Endothelial cell (in vitro differentiated cells): ENCODE data around the gene PTPRN2. TPM values are rescaled to one million over a fixed set of nuclear protein-coding genes. Genes with fewer than 3 reads are reported as not detected.

Experiments
- DNase-seq: peaks from one replicate; pipeline ENCODE4 v3.0.0; 2021; ENCODE audit warnings: low spot score
- H3K27ac Mint-ChIP-seq: one replicate; pipeline ENCODE4 v1.8.0; 2021; ENCODE audit warnings: mixed read lengths, inconsistent platforms; ENCODE audit not compliant: unreplicated experiment
- H3K27me3 Mint-ChIP-seq: one replicate; pipeline ENCODE4 v1.8.0; 2021; ENCODE audit warnings: mild to moderate bottlenecking, moderate library complexity, mixed read lengths, inconsistent platforms; ENCODE audit not compliant: unreplicated experiment
- H3K36me3 Mint-ChIP-seq: one replicate; pipeline ENCODE4 v1.8.0; 2021; ENCODE audit warnings: mild to moderate bottlenecking, low read depth, mixed read lengths, inconsistent platforms; ENCODE audit not compliant: unreplicated experiment
- H3K4me1 Mint-ChIP-seq: one replicate; pipeline ENCODE4 v1.8.0; 2021; ENCODE audit warnings: mild to moderate bottlenecking, mixed read lengths, inconsistent platforms; ENCODE audit not compliant: unreplicated experiment
- H3K4me3 Mint-ChIP-seq: one replicate; pipeline ENCODE4 v1.8.0; 2021; ENCODE audit warnings: mild to moderate bottlenecking, mixed read lengths, inconsistent platforms; ENCODE audit not compliant: unreplicated experiment
- H3K9me3 Mint-ChIP-seq: one replicate; pipeline ENCODE4 v1.8.0; 2021; ENCODE audit warnings: mixed read lengths, inconsistent platforms; ENCODE audit not compliant: unreplicated experiment
- CTCF ChIP-seq: fragments of 200-600 bp; sonication (generic); IDR thresholded peaks from one replicate; pipeline ENCODE4 v1.5.0; 2021; ENCODE audit warnings: antibody characterized with exemption; ENCODE audit not compliant: unreplicated experiment
- total RNA-seq: library from RNA; stranded (reverse); fragmentation: NEBNext Ultra II Directional; extraction: Animal tissue kit (Norgen Biotek cat#: 25700); gene quantifications from one replicate; pipeline ENCODE4 v1.2.1, GENCODE V29; 2021; ENCODE audit not compliant: unreplicated experiment

Gene PTPRN2
- total RNA-seq, 1 donor from 2014 or later, result 0.18 TPM

- H3K4me3 Mint-ChIP-seq, result no peak overlapping the region
Observed at GRCh38 chr7:157862731-157863130, 724.9 kb downstream of the PTPRN2 start.

GRCh38 chr7:157861551-157861950 is 726.1 kb downstream of the PTPRN2 start:
- Mint-ChIP-seq H3K27me3 (peaks cover 21% of the 10 kb centered on the region), H3K4me3 (no peak overlapping the region), H3K36me3 (peaks cover 23% of the 10 kb centered on the region), H3K4me1 (no peaks in the 10 kb centered on the region), H3K9me3 (peaks cover 27% of the 10 kb centered on the region), H3K27ac (no peak overlapping the region)
- TF ChIP-seq CTCF, result no peak
- DNase-seq, result no peak

More at GRCh38 chr7:157862731-157863130, 724.9 kb downstream of the PTPRN2 start:
- no peaks in the 10 kb centered on the region for H3K4me1 Mint-ChIP-seq
- no peak for TF ChIP-seq CTCF
- H3K27me3 Mint-ChIP-seq, result peaks cover 23% of the 10 kb centered on the region
- no peak overlapping the region for H3K27ac Mint-ChIP-seq
- H3K9me3 Mint-ChIP-seq, result peaks cover 22% of the 10 kb centered on the region
- H3K36me3 Mint-ChIP-seq, result peaks cover 19% of the 10 kb centered on the region
- no peak for DNase-seq

GRCh38 chr7:157861031-157861491 is 726.6 kb downstream of the PTPRN2 start:
- TF ChIP-seq CTCF, result no peak
- Mint-ChIP-seq H3K27ac (no peak overlapping the region), H3K36me3 (peaks cover 26% of the 10 kb centered on the region), H3K4me1 (no peaks in the 10 kb centered on the region), H3K4me3 (peak overlapping the region; percentile 73), H3K9me3 (peaks cover 30% of the 10 kb centered on the region), H3K27me3 (peaks cover 18% of the 10 kb centered on the region)
- no peak for DNase-seq

GRCh38 chr7:157860406-157860805 is 727.2 kb downstream of the PTPRN2 start:
- TF ChIP-seq CTCF, result no peak
- H3K36me3 Mint-ChIP-seq, result peaks cover 24% of the 10 kb centered on the region
- peak overlapping the region; percentile 64 for H3K27ac Mint-ChIP-seq
- peak overlapping the region; percentile 73 for H3K4me3 Mint-ChIP-seq
- no peak for DNase-seq
- no peaks in the 10 kb centered on the region for H3K4me1 Mint-ChIP-seq
- H3K27me3 Mint-ChIP-seq, result peaks cover 15% of the 10 kb centered on the region
- peaks cover 32% of the 10 kb centered on the region for H3K9me3 Mint-ChIP-seq

- Mint-ChIP-seq H3K4me1 (no peaks in the 10 kb centered on the region), H3K9me3 (peaks cover 35% of the 10 kb centered on the region)
- no peak for TF ChIP-seq CTCF
Observed at GRCh38 chr7:157859915-157860314, 727.7 kb downstream of the PTPRN2 start.

More at GRCh38 chr7:157859915-157860314, 727.7 kb downstream of the PTPRN2 start:
- Mint-ChIP-seq H3K27me3 (peaks cover 13% of the 10 kb centered on the region), H3K4me3 (no peak overlapping the region), H3K27ac (no peak overlapping the region), H3K36me3 (peaks cover 24% of the 10 kb centered on the region)
- DNase-seq, result no peak
